ENCODE data around the gene ARCN1.

DNA sequence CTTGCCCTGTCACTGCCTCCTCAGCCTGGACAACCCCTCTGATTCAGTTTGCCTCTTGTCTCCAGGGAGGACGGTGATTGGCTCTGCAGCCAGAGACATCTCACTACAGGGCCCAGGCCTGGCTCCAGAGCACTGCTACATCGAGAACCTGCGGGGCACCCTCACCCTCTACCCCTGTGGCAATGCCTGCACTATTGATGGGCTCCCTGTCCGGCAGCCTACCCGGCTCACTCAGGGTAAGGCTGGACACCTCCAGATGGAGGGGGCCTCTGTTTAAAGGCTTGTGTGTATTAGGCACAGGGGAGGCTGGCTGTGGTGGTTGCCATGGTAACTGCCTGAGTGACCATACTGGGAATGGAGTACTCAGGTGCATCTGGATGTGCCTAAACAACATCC lies 43.8 kb downstream of the ARCN1 start:
- TF ChIP-seq, protein P1, sequence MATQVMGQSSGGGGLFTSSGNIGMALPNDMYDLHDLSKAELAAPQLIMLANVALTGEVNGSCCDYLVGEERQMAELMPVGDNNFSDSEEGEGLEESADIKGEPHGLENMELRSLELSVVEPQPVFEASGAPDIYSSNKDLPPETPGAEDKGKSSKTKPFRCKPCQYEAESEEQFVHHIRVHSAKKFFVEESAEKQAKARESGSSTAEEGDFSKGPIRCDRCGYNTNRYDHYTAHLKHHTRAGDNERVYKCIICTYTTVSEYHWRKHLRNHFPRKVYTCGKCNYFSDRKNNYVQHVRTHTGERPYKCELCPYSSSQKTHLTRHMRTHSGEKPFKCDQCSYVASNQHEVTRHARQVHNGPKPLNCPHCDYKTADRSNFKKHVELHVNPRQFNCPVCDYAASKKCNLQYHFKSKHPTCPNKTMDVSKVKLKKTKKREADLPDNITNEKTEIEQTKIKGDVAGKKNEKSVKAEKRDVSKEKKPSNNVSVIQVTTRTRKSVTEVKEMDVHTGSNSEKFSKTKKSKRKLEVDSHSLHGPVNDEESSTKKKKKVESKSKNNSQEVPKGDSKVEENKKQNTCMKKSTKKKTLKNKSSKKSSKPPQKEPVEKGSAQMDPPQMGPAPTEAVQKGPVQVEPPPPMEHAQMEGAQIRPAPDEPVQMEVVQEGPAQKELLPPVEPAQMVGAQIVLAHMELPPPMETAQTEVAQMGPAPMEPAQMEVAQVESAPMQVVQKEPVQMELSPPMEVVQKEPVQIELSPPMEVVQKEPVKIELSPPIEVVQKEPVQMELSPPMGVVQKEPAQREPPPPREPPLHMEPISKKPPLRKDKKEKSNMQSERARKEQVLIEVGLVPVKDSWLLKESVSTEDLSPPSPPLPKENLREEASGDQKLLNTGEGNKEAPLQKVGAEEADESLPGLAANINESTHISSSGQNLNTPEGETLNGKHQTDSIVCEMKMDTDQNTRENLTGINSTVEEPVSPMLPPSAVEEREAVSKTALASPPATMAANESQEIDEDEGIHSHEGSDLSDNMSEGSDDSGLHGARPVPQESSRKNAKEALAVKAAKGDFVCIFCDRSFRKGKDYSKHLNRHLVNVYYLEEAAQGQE (IDR thresholded peaks at IDR 0.05; ENCODE audit: borderline replicate concordance): no peak
- TF ChIP-seq, protein P2, sequence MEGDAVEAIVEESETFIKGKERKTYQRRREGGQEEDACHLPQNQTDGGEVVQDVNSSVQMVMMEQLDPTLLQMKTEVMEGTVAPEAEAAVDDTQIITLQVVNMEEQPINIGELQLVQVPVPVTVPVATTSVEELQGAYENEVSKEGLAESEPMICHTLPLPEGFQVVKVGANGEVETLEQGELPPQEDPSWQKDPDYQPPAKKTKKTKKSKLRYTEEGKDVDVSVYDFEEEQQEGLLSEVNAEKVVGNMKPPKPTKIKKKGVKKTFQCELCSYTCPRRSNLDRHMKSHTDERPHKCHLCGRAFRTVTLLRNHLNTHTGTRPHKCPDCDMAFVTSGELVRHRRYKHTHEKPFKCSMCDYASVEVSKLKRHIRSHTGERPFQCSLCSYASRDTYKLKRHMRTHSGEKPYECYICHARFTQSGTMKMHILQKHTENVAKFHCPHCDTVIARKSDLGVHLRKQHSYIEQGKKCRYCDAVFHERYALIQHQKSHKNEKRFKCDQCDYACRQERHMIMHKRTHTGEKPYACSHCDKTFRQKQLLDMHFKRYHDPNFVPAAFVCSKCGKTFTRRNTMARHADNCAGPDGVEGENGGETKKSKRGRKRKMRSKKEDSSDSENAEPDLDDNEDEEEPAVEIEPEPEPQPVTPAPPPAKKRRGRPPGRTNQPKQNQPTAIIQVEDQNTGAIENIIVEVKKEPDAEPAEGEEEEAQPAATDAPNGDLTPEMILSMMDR (IDR thresholded peaks at IDR 0.05; ENCODE audit: poor library complexity, severe bottlenecking): no peak
- TF ChIP-seq TAF1 (IDR thresholded peaks at IDR 0.05; ENCODE audit: low read depth): no peak
- no peak for TF ChIP-seq RAD21 (conservative IDR thresholded peaks at IDR 0.05)
- no peak for TF ChIP-seq SMC3 (conservative IDR thresholded peaks at IDR 0.05; ENCODE audit: poor library complexity)
- TF ChIP-seq POLR2AphosphoS5 (IDR thresholded peaks at IDR 0.05): no peak
- no peak for TF ChIP-seq MXI1 (conservative IDR thresholded peaks at IDR 0.05; ENCODE audit: poor library complexity, severe bottlenecking)
- TF ChIP-seq EP300 (conservative IDR thresholded peaks at IDR 0.05; ENCODE audit: poor library complexity, severe bottlenecking): no peak
- no peak for TF ChIP-seq EZH2 (IDR thresholded peaks at IDR 0.05; ENCODE audit: borderline replicate concordance, insufficient read depth, low read length, poor library complexity, severe bottlenecking)
